ENCODE data around the gene TEX38. TPM values are rescaled to one million over a fixed set of nuclear protein-coding genes. Genes with fewer than 3 reads are reported as not detected.

Gene TEX38
- total RNA-seq, 2 experiments from 2014 or later, result not detected

DNA sequence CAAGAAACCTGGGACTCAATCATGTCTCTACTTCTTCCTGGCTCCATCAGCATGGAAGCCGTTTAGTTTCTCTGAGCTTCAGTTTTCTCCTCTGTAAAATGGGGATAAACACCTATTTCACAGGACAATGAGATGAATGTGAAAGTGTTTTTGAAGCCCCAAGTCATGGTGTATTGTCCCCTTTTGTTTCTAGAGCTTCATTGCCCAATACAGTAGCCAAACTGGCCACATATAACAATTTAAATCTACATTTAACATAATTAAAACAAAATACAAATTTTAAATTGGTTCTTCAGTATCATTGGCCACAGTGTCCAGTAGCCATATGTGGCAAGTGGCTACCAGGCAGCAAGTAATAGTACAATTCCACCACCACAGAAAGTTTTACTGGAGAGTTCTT, 49.5 kb downstream of the TEX38 start:
- no peak overlapping the region for H3K27ac ChIP-seq (ENCODE audit: low read depth, low read length, poor library complexity, severe bottlenecking)
- POLR2A ChIA-PET, result interaction anchor here (2.4 kb wide), 1 partner anchor 53 kb away, joined by 9 read pairs; the partner anchor contains the start of gene ATPAF1
- BruUV-seq (replicated peaks), result no TSS peak
- CTCF ChIA-PET (ENCODE audit: unreplicated experiment), result no interaction called here
- peaks cover 26% of the 10 kb centered on the region for H3K4me1 ChIP-seq (ENCODE audit: insufficient read depth, low read length, poor library complexity, severe bottlenecking)
- TF ChIP-seq, protein P1, sequence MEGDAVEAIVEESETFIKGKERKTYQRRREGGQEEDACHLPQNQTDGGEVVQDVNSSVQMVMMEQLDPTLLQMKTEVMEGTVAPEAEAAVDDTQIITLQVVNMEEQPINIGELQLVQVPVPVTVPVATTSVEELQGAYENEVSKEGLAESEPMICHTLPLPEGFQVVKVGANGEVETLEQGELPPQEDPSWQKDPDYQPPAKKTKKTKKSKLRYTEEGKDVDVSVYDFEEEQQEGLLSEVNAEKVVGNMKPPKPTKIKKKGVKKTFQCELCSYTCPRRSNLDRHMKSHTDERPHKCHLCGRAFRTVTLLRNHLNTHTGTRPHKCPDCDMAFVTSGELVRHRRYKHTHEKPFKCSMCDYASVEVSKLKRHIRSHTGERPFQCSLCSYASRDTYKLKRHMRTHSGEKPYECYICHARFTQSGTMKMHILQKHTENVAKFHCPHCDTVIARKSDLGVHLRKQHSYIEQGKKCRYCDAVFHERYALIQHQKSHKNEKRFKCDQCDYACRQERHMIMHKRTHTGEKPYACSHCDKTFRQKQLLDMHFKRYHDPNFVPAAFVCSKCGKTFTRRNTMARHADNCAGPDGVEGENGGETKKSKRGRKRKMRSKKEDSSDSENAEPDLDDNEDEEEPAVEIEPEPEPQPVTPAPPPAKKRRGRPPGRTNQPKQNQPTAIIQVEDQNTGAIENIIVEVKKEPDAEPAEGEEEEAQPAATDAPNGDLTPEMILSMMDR (conservative IDR thresholded peaks at IDR 0.05; ENCODE audit: low read length), result no peak
- no peak for TF ChIP-seq EZH2phosphoT487 (IDR thresholded peaks at IDR 0.05; ENCODE audit: borderline replicate concordance, low read depth, low read length)
- peaks cover 4% of the 10 kb centered on the region; the same call in 1 of the 2 replicates for H4K20me1 ChIP-seq (ENCODE audit: insufficient read depth, low read length)
- H3K79me2 ChIP-seq (ENCODE audit: insufficient read depth, low read depth, low read length), result peaks cover 24% of the 10 kb centered on the region
- DNase-seq (ENCODE audit: low spot score), result no peak
- H3K4me3 ChIP-seq (ENCODE audit: low read depth, low read length, poor library complexity, severe bottlenecking), result no peak overlapping the region
- no peaks in the 10 kb centered on the region for H3K9me2 ChIP-seq (ENCODE audit: insufficient read depth, low read length)
- no peaks in the 10 kb centered on the region for H3K9me3 ChIP-seq (ENCODE audit: low read length)
- H3K36me3 ChIP-seq (ENCODE audit: insufficient read depth, low read length), result peaks cover 10% of the 10 kb centered on the region; the same call in 1 of the 2 replicates
- intact Hi-C loops (cut with micrococcal nuclease; ENCODE audit: unreplicated experiment), result loop anchor here (10.0 kb wide), 1 partner anchor 166 kb away; the partner anchor contains the start of gene KNCN
- no peak overlapping the region for H3K4me2 ChIP-seq (ENCODE audit: low read length)
- H2AFZ ChIP-seq (ENCODE audit: low read length), result no peak overlapping the region

DNA sequence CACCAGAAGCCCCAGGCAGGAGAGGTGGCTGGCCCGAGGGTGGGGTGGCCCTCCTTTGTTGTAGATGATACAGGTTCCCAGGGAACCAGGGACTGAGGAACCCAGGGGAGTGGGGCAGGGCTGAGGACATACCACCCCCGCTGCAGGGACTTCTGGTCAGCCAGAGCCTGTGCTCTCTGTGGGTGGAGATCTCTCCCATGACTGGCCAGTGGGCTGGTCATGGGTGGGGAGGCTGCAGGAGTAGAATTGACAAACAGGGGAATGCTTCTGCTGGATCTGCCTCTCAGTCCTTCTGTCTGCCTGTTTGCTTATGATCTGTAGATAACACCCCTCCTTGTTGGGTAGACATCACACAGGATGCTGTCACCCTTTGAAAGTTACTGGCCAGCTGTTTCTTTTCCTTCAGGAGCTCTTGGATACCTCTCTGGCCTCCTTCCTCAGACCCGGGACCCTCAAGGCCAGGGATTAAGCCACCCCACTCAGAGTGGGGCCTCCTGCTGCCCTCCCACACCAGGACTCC, 50.1 kb downstream of the TEX38 start:
- Histone ChIP-seq H3K4me1 (ENCODE audit: insufficient read depth, low read length, poor library complexity, severe bottlenecking) (peaks cover 22% of the 10 kb centered on the region), H3K36me3 (ENCODE audit: insufficient read depth, low read length) (peaks cover 5% of the 10 kb centered on the region; the same call in 1 of the 2 replicates), H3K79me2 (ENCODE audit: insufficient read depth, low read depth, low read length) (peaks cover 19% of the 10 kb centered on the region), H2AFZ (ENCODE audit: low read length) (no peak overlapping the region), H3K4me2 (ENCODE audit: low read length) (no peak overlapping the region), H4K20me1 (ENCODE audit: insufficient read depth, low read length) (peaks cover under 1% of the 10 kb centered on the region; the same call in 1 of the 2 replicates), H3K9me3 (ENCODE audit: low read length) (no peaks in the 10 kb centered on the region), H3K27ac (ENCODE audit: low read depth, low read length, poor library complexity, severe bottlenecking) (no peak overlapping the region), H3K4me3 (ENCODE audit: low read depth, low read length, poor library complexity, severe bottlenecking) (no peak overlapping the region), H3K9me2 (ENCODE audit: insufficient read depth, low read length) (no peaks in the 10 kb centered on the region)
- DNase-seq (ENCODE audit: low spot score), result no peak
- no peak for TF ChIP-seq EZH2phosphoT487 (IDR thresholded peaks at IDR 0.05; ENCODE audit: borderline replicate concordance, low read depth, low read length)
- TF ChIP-seq, protein P1 (conservative IDR thresholded peaks at IDR 0.05; ENCODE audit: low read length), result no peak
- intact Hi-C loops (cut with micrococcal nuclease; ENCODE audit: unreplicated experiment), result loop anchor here (10.0 kb wide), 1 partner anchor 167 kb away; the partner anchor contains the start of gene KNCN
- BruUV-seq (replicated peaks), result no TSS peak
- POLR2A ChIA-PET, result interaction anchor here (0.6 kb wide), 1 partner anchor 88 kb away, joined by 4 read pairs; no protein-coding TSS in a partner anchor
- CTCF ChIA-PET (ENCODE audit: unreplicated experiment), result no interaction called here

Other genes with a start within 250 kb of the TEX38 start
- gene DMBX1, start 182.0 kb upstream of the TEX38 start, total RNA-seq (2014; rRNA removed; shearing (Covaris generic)), result not detected in 2 replicates
- gene DMBX1, start 182.0 kb upstream of the TEX38 start, total RNA-seq (2022), result not detected in 2 replicates
- gene KNCN, start 120.2 kb upstream of the TEX38 start, total RNA-seq (2014; rRNA removed; shearing (Covaris generic)), result not detected in 2 replicates
- gene KNCN, start 120.2 kb upstream of the TEX38 start, total RNA-seq (2022), result not detected in 2 replicates
- 11.5 and 18.8 TPM in 2 replicates for gene MKNK1, start 67.6 kb upstream of the TEX38 start, total RNA-seq (2014; rRNA removed; shearing (Covaris generic))
- 22.1 and 24.0 TPM in 2 replicates for gene MKNK1, start 67.6 kb upstream of the TEX38 start, total RNA-seq (2022)
- 2.0 and 2.7 TPM in 2 replicates for gene MOB3C, start 55.0 kb upstream of the TEX38 start, total RNA-seq (2014; rRNA removed; shearing (Covaris generic))
- gene MOB3C, start 55.0 kb upstream of the TEX38 start, total RNA-seq (2022), result 3.8 and 3.9 TPM in 2 replicates
- 37.1 and 38.3 TPM in 2 replicates for gene ATPAF1, start 3.5 kb upstream of the TEX38 start, total RNA-seq (2014; rRNA removed; shearing (Covaris generic))
- gene ATPAF1, start 3.5 kb upstream of the TEX38 start, total RNA-seq (2022), result 32.3 and 33.3 TPM in 2 replicates
- 24.8 and 29.9 TPM in 2 replicates for gene EFCAB14, start 47.3 kb downstream of the TEX38 start, total RNA-seq (2014; rRNA removed; shearing (Covaris generic))
- gene EFCAB14, start 47.3 kb downstream of the TEX38 start, total RNA-seq (2022), result 38.3 and 38.8 TPM in 2 replicates
- not detected in 2 replicates for gene CYP4B1, start 127.2 kb downstream of the TEX38 start, total RNA-seq (2014; rRNA removed; shearing (Covaris generic))
- gene CYP4B1, start 127.2 kb downstream of the TEX38 start, total RNA-seq (2022), result not detected in 2 replicates

Data from OCI-LY7 (cell line).